NK-92 treated with Interleukin-12 subunit alpha and Interleukin-12 subunit beta, amount 100 ng/mL, for 24 hours (cell line): Measurements from ENCODE around the gene RNPS1.
"Not testable (repeated sequence)": the region's sequence is repeated elsewhere in the genome, so short reads cannot be mapped to it uniquely, and the experiment has no call there.

ENCODE experiments used
- DNase-seq: peaks from one replicate; lab custom pipeline; 2025; lab: John Stamatoyannopoulos, UW

RNPS1 gene

GRCh38 chr16:2257726-2258125, 10.2 kb downstream of the RNPS1 start:
- no peak for DNase-seq

GRCh38 chr16:2256531-2257140, 11.3 kb downstream of the RNPS1 start:
- DNase-seq: no peak

- no peak for DNase-seq
Measured at GRCh38 chr16:2253293-2253692, 14.6 kb downstream of the RNPS1 start.

DNA sequence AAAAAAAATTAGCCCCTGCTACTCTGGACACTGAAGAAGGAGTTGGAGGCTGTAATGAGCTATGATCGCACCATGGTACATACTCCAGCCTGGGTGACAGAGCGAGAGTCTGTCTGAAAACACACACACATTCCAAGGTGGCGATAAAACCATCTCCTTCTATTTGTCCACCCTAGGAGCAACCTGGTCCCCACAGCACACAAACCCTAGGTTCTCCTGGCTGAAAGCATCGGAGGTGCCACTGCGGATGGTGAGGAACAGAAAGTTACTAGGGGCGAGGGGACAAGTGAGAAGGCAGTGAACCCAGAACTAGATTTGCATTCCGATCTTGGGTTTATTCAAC, 15.1 kb downstream of the RNPS1 start:
- no peak for DNase-seq

GRCh38 chr16:2251296-2252111, 16.4 kb downstream of the RNPS1 start, which contains the start of gene ECI1:
Gene ECI1, minus strand, starts transcription at chr16:2251587. Its CDS starts 21 bp downstream, at chr16:2251566.
- DNase-seq: peak; percentile 82

- no peak for DNase-seq
Measured at GRCh38 chr16:2250652-2251295, 17.2 kb downstream of the RNPS1 start.

- DNase-seq: no peak
Measured at GRCh38 chr16:2246301-2246885, 21.5 kb downstream of the RNPS1 start.

- no peak for DNase-seq
Measured at GRCh38 chr16:2244926-2245795, 22.8 kb downstream of the RNPS1 start.

- no peak for DNase-seq
Measured at GRCh38 chr16:2244301-2244700, 23.6 kb downstream of the RNPS1 start.

- DNase-seq: no peak
Measured at GRCh38 chr16:2243781-2244180, 24.1 kb downstream of the RNPS1 start.

DNA sequence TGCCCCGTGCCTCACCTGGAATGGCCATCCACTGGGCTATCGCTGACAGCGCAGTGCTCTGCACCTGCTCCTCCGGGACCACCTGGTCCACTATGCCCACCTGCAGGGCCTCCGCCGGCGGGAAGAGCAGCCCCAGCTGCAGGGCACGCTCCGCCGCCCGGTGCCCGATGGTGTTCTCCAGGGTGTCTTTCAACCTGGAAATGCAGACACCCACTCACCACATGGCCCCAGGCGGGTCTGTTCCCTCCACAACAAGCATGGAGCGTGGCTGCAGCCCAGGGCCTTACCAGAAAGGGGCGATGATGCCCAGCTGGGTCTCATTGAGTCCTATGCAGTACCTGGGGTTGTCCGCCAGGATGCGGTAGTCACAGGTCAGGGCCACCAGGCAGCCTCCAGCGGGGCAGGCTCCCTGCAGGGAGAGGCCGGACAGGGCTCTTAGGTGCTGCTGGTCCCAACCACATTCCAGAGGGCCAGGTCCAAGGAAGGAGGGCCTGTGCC, 24.8 kb downstream of the RNPS1 start:
- DNase-seq: no peak

GRCh38 chr16:2242598-2242997, 25.3 kb downstream of the RNPS1 start:
- DNase-seq: no peak

DNA sequence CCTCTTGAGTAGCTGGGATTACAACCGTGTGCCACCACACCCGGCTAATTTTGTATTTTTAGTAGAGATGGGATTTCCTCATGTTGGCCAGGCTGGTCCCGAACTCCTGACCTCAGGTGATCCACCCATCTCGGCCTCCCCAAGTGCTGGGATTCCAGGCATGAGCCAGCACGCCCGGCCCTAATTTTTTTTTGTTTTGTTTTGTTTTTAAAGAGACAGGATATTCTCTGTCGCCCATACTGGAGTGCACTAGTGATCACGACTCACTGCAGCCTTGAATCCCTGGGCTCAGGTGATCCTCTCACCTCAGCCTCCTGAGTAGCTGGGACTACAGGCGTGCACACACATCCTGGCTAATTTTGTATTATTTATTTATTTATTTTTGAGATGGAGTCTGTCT, 27.6 kb downstream of the RNPS1 start:
- DNase-seq: not testable (repeated sequence)

DNA sequence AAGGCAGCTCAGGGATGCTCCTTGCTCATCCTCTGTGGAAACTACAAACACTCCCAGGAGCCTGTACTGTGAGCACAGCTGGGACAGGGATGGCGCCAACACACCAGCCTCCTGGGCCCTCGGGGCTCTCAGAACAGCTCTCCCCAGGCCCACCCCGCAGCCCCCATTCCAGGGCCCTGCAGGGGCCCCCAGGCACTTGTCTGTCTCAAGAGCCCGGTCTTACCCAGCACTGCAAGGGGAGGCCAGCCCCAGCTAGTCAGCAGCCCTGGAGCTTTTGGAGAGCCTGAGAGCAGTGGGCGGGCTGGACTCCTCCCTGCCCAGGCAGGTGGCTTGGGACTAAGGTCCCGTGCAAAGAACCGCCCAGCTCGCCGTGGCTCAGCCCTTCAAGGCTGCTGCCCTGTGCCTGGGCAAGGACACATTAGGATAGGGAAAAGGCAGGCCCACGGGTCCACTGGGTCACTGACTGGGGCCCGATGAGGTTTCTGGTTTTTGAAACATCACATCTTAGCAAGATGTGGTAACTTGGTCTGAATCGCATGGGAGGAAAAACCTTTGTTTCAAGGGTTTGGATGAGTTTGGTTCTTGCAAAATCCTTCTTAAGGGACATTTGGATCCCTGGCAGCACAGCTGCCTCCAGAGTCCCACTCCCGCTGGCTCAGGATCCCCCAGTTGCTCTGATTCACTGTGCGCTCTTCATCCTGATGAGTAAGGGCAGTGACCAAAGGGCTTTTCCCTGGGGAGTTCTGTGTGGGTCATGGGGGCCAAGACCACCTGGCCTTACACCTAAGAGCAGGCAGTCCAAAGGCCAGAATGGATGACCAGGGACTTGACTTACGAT, 28.9 kb downstream of the RNPS1 start:
- no peak for DNase-seq

DNA sequence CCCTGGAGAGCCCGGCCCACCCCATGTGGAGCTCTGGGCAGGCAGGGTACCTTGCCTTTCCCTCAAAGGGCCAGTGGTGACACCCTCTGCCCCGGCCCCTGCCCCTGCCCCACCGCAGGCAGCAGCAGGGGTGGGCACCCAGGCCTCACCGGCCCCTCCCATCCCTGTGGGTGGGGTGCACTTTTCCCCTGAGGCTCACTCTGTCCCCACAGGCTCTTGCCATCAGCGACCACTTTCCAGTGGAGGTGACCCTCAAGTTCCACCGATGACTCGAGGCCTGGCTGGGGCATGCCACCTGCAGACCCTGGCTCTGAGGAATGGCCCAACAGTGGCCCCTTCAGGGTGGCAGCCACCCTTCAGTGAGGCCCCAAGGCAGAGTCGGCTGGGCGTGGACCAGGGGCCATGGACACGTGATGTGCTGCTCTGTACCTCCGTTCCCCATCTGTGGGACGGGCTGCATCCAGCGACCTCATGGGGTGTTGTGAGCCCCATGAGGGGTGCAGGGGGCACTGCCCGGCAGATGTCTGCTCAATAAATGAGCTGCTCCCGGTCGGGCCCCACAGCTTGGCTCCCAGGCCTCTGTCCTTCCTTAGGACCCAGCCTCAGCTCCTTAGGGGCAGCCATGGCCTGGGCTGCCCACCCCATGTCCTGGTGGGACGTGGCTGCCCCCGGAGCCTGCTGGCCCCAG, 29.6 kb downstream of the RNPS1 start:
- DNase-seq: no peak

DNA sequence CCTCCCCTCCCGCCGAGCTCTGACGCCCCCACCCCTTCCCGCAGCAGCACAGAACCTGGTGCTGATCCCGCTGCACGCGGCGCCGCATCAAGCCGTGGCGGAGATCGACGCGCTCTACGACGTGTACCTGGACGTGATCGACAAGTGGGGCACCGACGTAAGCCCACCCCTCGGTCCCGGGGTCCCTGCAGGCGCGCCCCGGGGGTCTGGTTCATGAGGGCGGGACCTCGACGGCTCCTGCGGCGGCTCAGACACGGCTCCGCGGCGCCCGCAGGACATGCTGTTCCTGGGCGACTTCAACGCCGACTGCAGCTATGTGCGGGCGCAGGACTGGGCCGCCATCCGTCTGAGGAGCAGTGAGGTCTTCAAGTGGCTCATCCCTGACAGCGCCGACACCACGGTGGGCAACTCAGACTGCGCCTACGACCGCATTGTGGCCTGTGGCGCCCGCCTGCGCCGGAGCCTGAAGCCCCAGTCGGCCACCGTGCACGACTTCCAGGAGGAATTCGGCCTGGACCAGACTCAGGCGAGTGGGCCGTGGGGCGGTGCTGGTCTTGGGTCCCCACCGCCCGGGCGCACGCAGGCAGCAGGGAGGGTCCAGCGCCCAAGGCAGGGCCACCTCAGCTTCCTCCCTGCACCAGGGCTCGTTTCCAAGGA, 30.3 kb downstream of the RNPS1 start:
- DNase-seq: no peak

DNA sequence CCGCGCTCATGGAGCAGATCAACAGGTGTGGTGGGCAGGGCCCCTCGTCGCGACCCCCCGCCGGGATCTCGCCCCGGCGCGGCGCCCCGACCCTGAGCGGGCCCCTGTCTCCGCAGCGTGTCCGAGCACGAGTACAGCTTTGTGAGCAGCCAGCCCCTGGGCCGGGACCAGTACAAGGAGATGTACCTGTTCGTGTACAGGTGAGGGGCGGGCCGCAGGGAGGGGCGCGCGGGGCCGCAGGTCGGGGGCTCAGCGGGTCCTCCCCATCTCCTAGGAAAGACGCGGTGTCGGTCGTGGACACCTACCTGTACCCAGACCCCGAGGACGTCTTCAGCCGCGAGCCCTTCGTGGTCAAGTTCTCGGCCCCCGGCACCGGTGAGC, 30.8 kb downstream of the RNPS1 start:
- DNase-seq: no peak

DNA sequence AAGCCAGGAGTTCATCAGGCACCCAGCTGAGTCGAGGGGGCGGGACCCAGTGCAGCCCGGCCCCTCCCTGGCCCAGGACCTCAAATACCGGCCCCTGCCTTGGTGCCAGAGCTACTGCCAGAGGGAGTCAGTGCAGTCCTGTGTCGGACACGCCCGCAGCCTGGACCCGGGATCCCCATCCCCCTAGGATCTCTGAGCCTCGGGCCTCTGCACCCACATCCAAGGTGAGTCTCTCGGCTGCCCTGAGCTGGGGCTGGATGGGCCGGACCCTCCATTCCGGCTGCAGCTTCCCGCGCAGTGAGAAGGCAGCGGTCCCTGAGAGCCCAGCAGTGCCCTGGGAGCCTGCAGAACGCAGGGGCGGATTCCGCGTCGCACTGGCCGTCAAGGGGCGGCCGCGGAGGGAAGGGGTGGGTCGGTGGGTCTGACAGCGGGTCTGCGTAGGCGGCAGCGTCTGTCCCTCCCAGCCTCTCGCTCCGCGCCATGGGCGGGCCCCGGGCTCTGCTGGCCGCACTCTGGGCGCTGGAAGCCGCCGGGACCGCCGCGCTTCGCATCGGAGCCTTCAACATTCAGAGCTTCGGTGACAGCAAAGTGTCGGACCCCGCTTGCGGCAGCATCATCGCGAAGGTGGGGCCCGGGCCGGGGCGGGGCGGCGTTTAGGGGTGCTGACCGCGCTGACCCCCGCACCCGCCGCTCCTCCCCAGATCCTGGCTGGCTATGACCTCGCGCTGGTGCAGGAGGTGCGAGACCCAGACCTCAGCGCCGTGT, 31.4 kb downstream of the RNPS1 start, which contains the start of gene DNASE1L2:
Gene DNASE1L2, plus strand, starts transcription at position 108 of the 765 bp plus-strand sequence. Its CDS starts 373 bp downstream, at position 481.
- no peak for DNase-seq
